ENCODE data around the gene NUBPL. TPM values are rescaled to one million over a fixed set of nuclear protein-coding genes. Genes with fewer than 3 reads are reported as not detected.

Gene NUBPL
- total and polyA plus RNA-seq, 7 donors, result 5.3 to 15.5 (median 9.2) TPM

DNA sequence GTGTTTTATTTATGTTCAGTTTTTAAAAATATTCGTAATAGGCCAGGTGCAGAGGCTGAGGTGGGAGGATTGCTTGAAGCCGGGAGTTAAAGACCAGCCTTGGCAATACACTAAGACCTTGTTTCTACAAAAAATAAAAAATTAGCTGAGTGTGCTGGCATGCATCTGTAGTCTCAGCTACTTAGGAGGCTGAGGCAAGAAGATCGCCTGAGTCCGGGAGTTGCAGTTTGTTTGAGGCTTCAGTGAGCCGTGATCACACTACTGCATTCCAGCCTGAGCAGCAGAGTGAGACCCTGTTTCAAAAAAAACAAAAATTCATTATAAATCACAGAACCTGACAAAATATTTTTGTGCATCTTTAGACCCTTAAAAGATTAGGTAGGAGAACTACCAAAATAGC lies 275.8 kb downstream of the NUBPL start:
- Histone ChIP-seq H3K4me3 (no peak overlapping the region), H3K36me3 (no peaks in the 10 kb centered on the region), H3K9me3 (no peaks in the 10 kb centered on the region), H3K27ac (no peak overlapping the region), H3K4me1 (no peaks in the 10 kb centered on the region), H3K27me3 (no peaks in the 10 kb centered on the region)
- TF ChIP-seq, protein P1, sequence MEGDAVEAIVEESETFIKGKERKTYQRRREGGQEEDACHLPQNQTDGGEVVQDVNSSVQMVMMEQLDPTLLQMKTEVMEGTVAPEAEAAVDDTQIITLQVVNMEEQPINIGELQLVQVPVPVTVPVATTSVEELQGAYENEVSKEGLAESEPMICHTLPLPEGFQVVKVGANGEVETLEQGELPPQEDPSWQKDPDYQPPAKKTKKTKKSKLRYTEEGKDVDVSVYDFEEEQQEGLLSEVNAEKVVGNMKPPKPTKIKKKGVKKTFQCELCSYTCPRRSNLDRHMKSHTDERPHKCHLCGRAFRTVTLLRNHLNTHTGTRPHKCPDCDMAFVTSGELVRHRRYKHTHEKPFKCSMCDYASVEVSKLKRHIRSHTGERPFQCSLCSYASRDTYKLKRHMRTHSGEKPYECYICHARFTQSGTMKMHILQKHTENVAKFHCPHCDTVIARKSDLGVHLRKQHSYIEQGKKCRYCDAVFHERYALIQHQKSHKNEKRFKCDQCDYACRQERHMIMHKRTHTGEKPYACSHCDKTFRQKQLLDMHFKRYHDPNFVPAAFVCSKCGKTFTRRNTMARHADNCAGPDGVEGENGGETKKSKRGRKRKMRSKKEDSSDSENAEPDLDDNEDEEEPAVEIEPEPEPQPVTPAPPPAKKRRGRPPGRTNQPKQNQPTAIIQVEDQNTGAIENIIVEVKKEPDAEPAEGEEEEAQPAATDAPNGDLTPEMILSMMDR (IDR thresholded peaks at IDR 0.05), result no peak
- TF ChIP-seq EP300 (IDR thresholded peaks at IDR 0.05), result no peak
- no peak for TF ChIP-seq POLR2A (IDR thresholded peaks at IDR 0.05)
- TF ChIP-seq POLR2AphosphoS5 (IDR thresholded peaks at IDR 0.05), result no peak
- DNase-seq, result no peak
- intact Hi-C loops (cut with DNase I), result no loop called here
- WGBS, 2 donors, result 90 to 95% methylated on average over 5 of the region's 5 CpGs

DNA sequence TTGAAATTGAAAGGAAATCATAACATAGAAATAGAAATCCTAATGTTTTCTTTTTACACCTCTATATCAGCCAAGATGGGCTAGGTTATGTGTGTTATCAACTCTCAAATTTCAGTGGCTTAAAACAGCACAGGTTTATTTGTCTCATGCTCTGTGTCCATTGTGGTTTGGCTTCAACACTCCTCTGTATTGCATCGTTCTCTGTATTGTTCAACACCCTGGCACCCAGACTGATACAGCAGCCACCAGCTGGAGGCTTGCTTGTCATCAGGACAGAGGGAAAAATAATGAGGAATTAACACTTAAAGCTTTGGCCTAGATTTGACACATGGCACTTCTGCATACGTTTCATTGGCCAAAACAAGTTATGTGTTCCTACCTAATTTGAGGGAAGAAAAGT lies 281.7 kb downstream of the NUBPL start:
- no peaks in the 10 kb centered on the region for H3K36me3 ChIP-seq
- intact Hi-C loops (cut with DNase I), result no loop called here
- H3K9me3 ChIP-seq, result no peaks in the 10 kb centered on the region
- H3K27ac ChIP-seq, result no peak overlapping the region
- no peak for DNase-seq
- H3K4me1 ChIP-seq, result no peaks in the 10 kb centered on the region
- TF ChIP-seq, protein P1 (IDR thresholded peaks at IDR 0.05), result no peak
- TF ChIP-seq POLR2AphosphoS5 (IDR thresholded peaks at IDR 0.05) (no peak), POLR2A (IDR thresholded peaks at IDR 0.05) (no peak), EP300 (IDR thresholded peaks at IDR 0.05) (no peak)
- H3K4me3 ChIP-seq, result no peak overlapping the region
- WGBS, 2 donors, result 81 to 85% methylated on average over 2 of the region's 2 CpGs
- no peaks in the 10 kb centered on the region for H3K27me3 ChIP-seq

DNA sequence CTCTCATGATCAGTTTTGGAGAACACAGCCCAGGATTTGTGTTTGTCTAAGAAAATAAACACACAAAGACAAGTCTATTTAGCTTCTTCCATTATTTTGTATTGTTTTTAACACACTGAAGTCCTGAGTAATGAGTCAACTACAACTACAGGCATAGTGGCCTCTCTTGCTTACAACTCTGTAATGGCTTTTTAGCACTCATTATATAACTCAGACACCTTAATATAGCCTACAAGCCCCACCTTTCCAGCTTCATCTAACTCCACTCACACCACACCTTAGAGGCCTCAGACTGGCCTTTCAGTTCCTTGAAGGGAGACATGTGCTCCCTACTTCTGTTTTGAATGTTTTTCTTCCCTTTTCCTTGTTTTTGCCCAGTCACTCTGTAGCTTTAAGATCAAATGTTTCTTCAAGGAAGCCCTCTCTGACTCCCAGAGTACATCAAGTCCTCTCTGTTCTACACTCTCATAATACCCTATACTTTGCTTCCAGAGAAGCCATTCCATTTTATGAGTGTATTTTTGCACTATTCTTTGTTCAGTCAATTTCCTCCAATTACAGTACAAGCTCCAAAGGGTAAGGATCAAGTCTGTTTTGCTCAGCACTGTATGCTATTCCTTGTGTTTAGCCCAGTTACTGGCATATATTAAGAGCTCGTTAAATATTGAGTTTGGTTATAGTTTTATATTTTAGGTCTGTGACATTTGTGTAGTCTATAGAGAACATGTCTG lies 282.3 kb downstream of the NUBPL start:
- WGBS, 2 donors, result 50 to 92% methylated on average over 1 of the region's 1 CpG
- H3K36me3 ChIP-seq, result no peaks in the 10 kb centered on the region
- H3K27ac ChIP-seq, result no peak overlapping the region
- H3K9me3 ChIP-seq, result no peaks in the 10 kb centered on the region
- no peak overlapping the region for H3K4me3 ChIP-seq
- no peaks in the 10 kb centered on the region for H3K27me3 ChIP-seq
- intact Hi-C loops (cut with DNase I), result no loop called here
- no peak for DNase-seq
- H3K4me1 ChIP-seq, result no peaks in the 10 kb centered on the region
- TF ChIP-seq, protein P1 (IDR thresholded peaks at IDR 0.05), result no peak
- TF ChIP-seq POLR2AphosphoS5 (IDR thresholded peaks at IDR 0.05), result no peak
- TF ChIP-seq EP300 (IDR thresholded peaks at IDR 0.05), result no peak
- TF ChIP-seq POLR2A (IDR thresholded peaks at IDR 0.05), result no peak

DNA sequence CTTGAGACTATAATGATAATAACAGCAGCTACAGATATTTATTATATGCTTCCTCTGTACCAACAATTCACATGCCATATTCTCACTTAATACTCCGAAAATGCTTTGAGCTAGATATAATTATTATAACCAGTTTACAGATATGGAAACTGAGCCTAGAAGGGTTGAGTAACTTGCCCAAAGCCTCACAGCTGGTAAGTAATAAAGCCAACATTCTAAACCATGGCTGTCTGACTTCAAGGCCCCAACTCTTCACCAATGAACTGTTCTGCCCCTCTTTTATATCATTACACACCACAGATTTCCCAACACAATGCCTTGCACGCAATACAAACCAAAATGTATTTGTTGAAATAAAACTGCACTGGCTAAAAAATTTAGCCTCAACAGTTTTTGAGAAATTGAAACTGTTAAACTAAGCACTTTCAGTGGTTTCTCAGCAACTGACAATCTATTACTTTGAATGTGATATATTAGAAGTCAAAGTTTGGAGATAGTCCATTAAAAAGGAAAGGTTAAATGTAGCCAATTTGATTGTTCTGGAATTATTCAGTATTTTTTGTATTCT lies 293.4 kb downstream of the NUBPL start:
- WGBS, 2 donors, result 71 to 92% methylated on average over 2 of the region's 2 CpGs
- intact Hi-C loops (cut with DNase I), result no loop called here

More for the DNA sequence above, 293.4 kb downstream of the NUBPL start:
- H3K9me3 ChIP-seq, result no peaks in the 10 kb centered on the region
- H3K4me1 ChIP-seq, result no peaks in the 10 kb centered on the region
- no peak for DNase-seq
- H3K27ac ChIP-seq, result no peak overlapping the region
- TF ChIP-seq POLR2A (IDR thresholded peaks at IDR 0.05) (no peak), EP300 (IDR thresholded peaks at IDR 0.05) (no peak), POLR2AphosphoS5 (IDR thresholded peaks at IDR 0.05) (no peak)
- TF ChIP-seq, protein P1 (IDR thresholded peaks at IDR 0.05), result no peak
- H3K4me3 ChIP-seq, result no peak overlapping the region
- H3K27me3 ChIP-seq, result no peaks in the 10 kb centered on the region
- peaks cover 0 to 4% (median 0%) of the 10 kb centered on the region in 4 donors for H3K36me3 ChIP-seq

Measured in sigmoid colon (tissue), 7 donors.